Panc1 (cell line): ENCODE results near the gene G6PC2. TPM values are rescaled to one million over a fixed set of nuclear protein-coding genes. Genes with fewer than 3 reads are reported as not detected.

ENCODE experiments used
- ATAC-seq: fragments of 200-7000 bp; cut with Tn5 transposase; 2 replicates; pipeline ENCODE4 v1.9.1; 2020; ENCODE audit warnings: mild to moderate bottlenecking, moderate library complexity
- BruUV-seq: library from RNA; stranded (reverse); fragments of 400-500 nt; replicated peaks from 2 replicates; lab custom pipeline; 2021; lab: Mats Ljungman, UMichigan
- CTCF ChIA-PET: fragments of 300-600 bp; sonication (Branson Sonifier 250); formaldehyde crosslinking; loops from one replicate; lab custom pipeline; 2022; ENCODE audit warnings: antibody characterized with exemption; lab: Charles Lee
- POLR2A ChIA-PET: fragments of 300-600 bp; sonication (Branson Sonifier 250); formaldehyde crosslinking; loops from one replicate; lab custom pipeline; 2022; ENCODE audit warnings: antibody characterized with exemption; lab: Charles Lee
- DNase-seq: peaks from one replicate; pipeline ENCODE4 v3.0.0-alpha.2; 2010; ENCODE audit warnings: low read depth, low spot score
- H3K27ac ChIP-seq: 2 replicates; pipeline ENCODE4 v1.5.1; 2011; ENCODE audit warnings: mild to moderate bottlenecking, low read length, inconsistent platforms
- H3K27me3 ChIP-seq: fragments of 200-500 bp; sonication (Bioruptor generic); 2 replicates; pipeline ENCODE4 v1.6.0; 2014; ENCODE audit warnings: low read length, inconsistent platforms; ENCODE audit not compliant: control insufficient read depth, insufficient read depth
- H3K36me3 ChIP-seq: fragments of 200-500 bp; sonication (Bioruptor generic); 2 replicates; pipeline ENCODE4 v1.5.1; 2014; ENCODE audit warnings: inconsistent platforms, mild to moderate bottlenecking, low read length, moderate library complexity; ENCODE audit not compliant: control insufficient read depth, insufficient read depth
- H3K4me1 ChIP-seq: 2 replicates; pipeline ENCODE4 v1.5.1; 2011; ENCODE audit warnings: inconsistent platforms, mild to moderate bottlenecking, low read length, moderate library complexity; ENCODE audit not compliant: control insufficient read depth, insufficient read depth
- H3K4me3 ChIP-seq, 2 experiments: 2 replicates each; pipeline ENCODE4 v1.5.1; 2011 to 2012; ENCODE audit warnings: low read depth in 2 of 2, low read length in 2 of 2, mild to moderate bottlenecking in 2 of 2, inconsistent platforms in 1 of 2, moderate library complexity in 1 of 2
- H3K9me3 ChIP-seq: fragments of 200-500 bp; sonication (Bioruptor generic); 2 replicates; pipeline ENCODE4 v1.5.1; 2014; ENCODE audit warnings: low read depth, mild to moderate bottlenecking, inconsistent platforms, low read length, moderate library complexity; ENCODE audit not compliant: control insufficient read depth, insufficient read depth
- CTCF ChIP-seq: fragments of 450-650 bp; IDR thresholded peaks from 2 replicates; pipeline ENCODE4 v1.5.1; 2017; ENCODE audit warnings: mild to moderate bottlenecking
- POLR2AphosphoS5 ChIP-seq: IDR thresholded peaks from 2 replicates; pipeline ENCODE4 v1.6.1; 2012; ENCODE audit warnings: mild to moderate bottlenecking, low read depth, low read length, moderate library complexity
- REST ChIP-seq, 2 experiments: IDR thresholded peaks; 2 replicates each; pipeline ENCODE4 v1.6.1; 2011 to 2012; ENCODE audit warnings: low read depth in 2 of 2, control low read depth in 1 of 2, low read length in 1 of 2, mild to moderate bottlenecking in 1 of 2, moderate library complexity in 1 of 2; ENCODE audit not compliant: insufficient read depth in 1 of 2
- SIN3A ChIP-seq: IDR thresholded peaks from 2 replicates; pipeline ENCODE4 v1.6.1; 2012; ENCODE audit warnings: low read depth, mild to moderate bottlenecking, low read length, moderate library complexity, borderline replicate concordance; ENCODE audit not compliant: insufficient read depth
- TCF7L2 ChIP-seq: IDR thresholded peaks from 2 replicates; pipeline ENCODE4 v1.6.1; 2011; ENCODE audit warnings: mild to moderate bottlenecking, low read depth, low read length, inconsistent platforms
- in situ Hi-C: cut with HindIII; loops from 2 replicates; pipeline ENCODE4 v1.10.0; 2016; ENCODE audit warnings: low sequenced_read_pairs, low pct_unique_long_range_greater_than_20kb
- intact Hi-C: fragments of 100-400 bp; cut with micrococcal nuclease; formaldehyde crosslinking; loops from one replicate; pipeline ENCODE4 v1.10.0; 2022; ENCODE audit not compliant: unreplicated experiment
- total RNA-seq: library from RNA; stranded (reverse); gene quantifications from one replicate; pipeline ENCODE4 v1.2.1, GENCODE V29; 2021; ENCODE audit not compliant: unreplicated experiment

G6PC2 gene
- total RNA-seq, 1 experiment from 2014 or later = not detected

- peaks cover 11% of the 10 kb centered on the region for H3K27me3 ChIP-seq
These were observed 38.8 kb downstream of the G6PC2 start for GRCh38 chr2:168939918-168940317.

GRCh38 chr2:168941297-168941696 is 40.2 kb downstream of the G6PC2 start:
- Histone ChIP-seq H3K27ac (no peak overlapping the region), H3K27me3 (peaks cover 11% of the 10 kb centered on the region), H3K36me3 (no peaks in the 10 kb centered on the region), H3K9me3 (no peaks in the 10 kb centered on the region), H3K4me3 (no peak overlapping the region), H3K4me1 (no peaks in the 10 kb centered on the region)
- TF ChIP-seq POLR2AphosphoS5 (no peak), SIN3A (no peak), REST (IDR thresholded peaks at IDR 0.05; ENCODE audit: insufficient read depth in 1 of 2, low read depth in 2 of 2, low read length in 1 of 2) (no peak), CTCF (no peak), TCF7L2 (no peak)
- BruUV-seq = no TSS peak
- intact Hi-C loops (no loop called here), in situ Hi-C loops (no loop called here)
- CTCF ChIA-PET = no interaction called here
- no peak for DNase-seq
- no peak for ATAC-seq
- POLR2A ChIA-PET = no interaction called here

More at GRCh38 chr2:168939918-168940317, 38.8 kb downstream of the G6PC2 start:
- no peaks in the 10 kb centered on the region for H3K36me3 ChIP-seq
- intact Hi-C loops = no loop called here
- DNase-seq (no peak), ATAC-seq (no peak)
- no peak overlapping the region for H3K27ac ChIP-seq
- no peak for TF ChIP-seq POLR2AphosphoS5
- no peak for TF ChIP-seq TCF7L2
- TF ChIP-seq CTCF = no peak
- TF ChIP-seq REST (IDR thresholded peaks at IDR 0.05; ENCODE audit: insufficient read depth in 1 of 2, low read depth in 2 of 2, low read length in 1 of 2) = no peak
- TF ChIP-seq SIN3A = no peak
- H3K4me3 ChIP-seq = no peak overlapping the region
- POLR2A ChIA-PET = no interaction called here
- no peaks in the 10 kb centered on the region for H3K4me1 ChIP-seq
- in situ Hi-C loops = no loop called here
- no TSS peak for BruUV-seq
- CTCF ChIA-PET = no interaction called here
- no peaks in the 10 kb centered on the region for H3K9me3 ChIP-seq
